Measurements from ENCODE around the gene NCAPD3. TPM values are rescaled to one million over a fixed set of nuclear protein-coding genes. Genes with fewer than 3 reads are reported as not detected.

The NCAPD3 gene
- total RNA-seq, 1 experiment from 2014 or later, result 52.2 TPM

GRCh38 chr11:134176284-134176683 is 47.5 kb downstream of the NCAPD3 start:
- Mint-ChIP-seq H3K27me3 (ENCODE audit: low read depth) (no peaks in the 10 kb centered on the region), H3K4me3 (no peak overlapping the region), H3K9me3 (peaks cover 20 to 38% of the 10 kb centered on the region in 2 experiments), H3K27ac (no peak overlapping the region), H3K4me1 (no peaks in the 10 kb centered on the region), H3K36me3 (ENCODE audit: insufficient read depth in 1 of 3, low read depth in 3 of 3) (peaks cover 82 to 88% (median 88%) of the 10 kb centered on the region in 3 experiments)
- Histone ChIP-seq H3K18ac (ENCODE audit: insufficient read length, low read depth, low read length) (no peak overlapping the region), H3K23ac (ENCODE audit: insufficient read length, low read depth, low read length) (no peak overlapping the region), H4K20me1 (ENCODE audit: control insufficient read depth, insufficient read depth, insufficient read length) (no peaks in the 10 kb centered on the region), H2BK15ac (ENCODE audit: low read depth, low read length) (no peak overlapping the region), H4K8ac (replicated peaks; ENCODE audit: insufficient read length, low read depth, low read length) (no peak overlapping the region), H3K4me1 (ENCODE audit: insufficient read depth, low read length) (no peaks in the 10 kb centered on the region), H3K27me3 (ENCODE audit: insufficient read depth, low read length) (no peaks in the 10 kb centered on the region), H3K14ac (ENCODE audit: insufficient read depth, low read length) (no peak overlapping the region), H3K9me3 (ENCODE audit: control insufficient read depth, low read depth, low read length) (peaks cover 16% of the 10 kb centered on the region), H3K4me2 (ENCODE audit: insufficient read depth, insufficient read length, low read length) (no peak overlapping the region), H3K9ac (ENCODE audit: extremely low read depth, insufficient read length, low read length) (no peak overlapping the region), H3T11ph (ENCODE audit: low read length) (no peak overlapping the region), H4K5ac (ENCODE audit: insufficient read length, low read depth, low read length) (no peak overlapping the region), H3K23me2 (ENCODE audit: insufficient read length, low read depth, low read length, poor library complexity, severe bottlenecking) (no peaks in the 10 kb centered on the region), H2AK5ac (ENCODE audit: insufficient read length, low read length) (no peak overlapping the region), H2BK12ac (ENCODE audit: insufficient read length, low read depth, low read length) (no peak overlapping the region), H2BK5ac (ENCODE audit: insufficient read length, low read length) (no peak overlapping the region), H3K4ac (ENCODE audit: low read depth, low read length) (no peak overlapping the region), H3K56ac (ENCODE audit: insufficient read length, low read depth, low read length) (no peak overlapping the region), H2BK20ac (ENCODE audit: low read depth, low read length, poor library complexity, severe bottlenecking) (no peak overlapping the region), H3K79me1 (ENCODE audit: insufficient read depth, low read depth, low read length, poor library complexity, severe bottlenecking) (no peaks in the 10 kb centered on the region), H2BK120ac (ENCODE audit: low read depth, low read length, poor library complexity, severe bottlenecking) (no peak overlapping the region), H3K79me2 (ENCODE audit: insufficient read depth, low read length) (no peaks in the 10 kb centered on the region), H3K27ac (ENCODE audit: insufficient read length, low read depth, low read length) (no peak overlapping the region), H2AFZ (ENCODE audit: low read length) (no peak overlapping the region), H4K91ac (ENCODE audit: insufficient read length, low read depth, low read length) (no peak overlapping the region)
- DNase-seq, result no peak
- TF ChIP-seq, protein P1, sequence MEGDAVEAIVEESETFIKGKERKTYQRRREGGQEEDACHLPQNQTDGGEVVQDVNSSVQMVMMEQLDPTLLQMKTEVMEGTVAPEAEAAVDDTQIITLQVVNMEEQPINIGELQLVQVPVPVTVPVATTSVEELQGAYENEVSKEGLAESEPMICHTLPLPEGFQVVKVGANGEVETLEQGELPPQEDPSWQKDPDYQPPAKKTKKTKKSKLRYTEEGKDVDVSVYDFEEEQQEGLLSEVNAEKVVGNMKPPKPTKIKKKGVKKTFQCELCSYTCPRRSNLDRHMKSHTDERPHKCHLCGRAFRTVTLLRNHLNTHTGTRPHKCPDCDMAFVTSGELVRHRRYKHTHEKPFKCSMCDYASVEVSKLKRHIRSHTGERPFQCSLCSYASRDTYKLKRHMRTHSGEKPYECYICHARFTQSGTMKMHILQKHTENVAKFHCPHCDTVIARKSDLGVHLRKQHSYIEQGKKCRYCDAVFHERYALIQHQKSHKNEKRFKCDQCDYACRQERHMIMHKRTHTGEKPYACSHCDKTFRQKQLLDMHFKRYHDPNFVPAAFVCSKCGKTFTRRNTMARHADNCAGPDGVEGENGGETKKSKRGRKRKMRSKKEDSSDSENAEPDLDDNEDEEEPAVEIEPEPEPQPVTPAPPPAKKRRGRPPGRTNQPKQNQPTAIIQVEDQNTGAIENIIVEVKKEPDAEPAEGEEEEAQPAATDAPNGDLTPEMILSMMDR (conservative IDR thresholded peaks at IDR 0.05), result no peak
- WGBS (ENCODE audit: extremely low coverage, insufficient read length, low lambda C conversion rate), result no CpG with 5 or more reads among the region's 13 CpGs
